GM18505 (cell line): ENCODE data around the gene ATP9A.
A peak's percentile ranks its signal among the peaks of the same experiment; 100 is the strongest.

ENCODE experiments used
- ATAC-seq: cut with Tn5 transposase; IDR thresholded peaks from one replicate; pipeline ENCODE4 v1.9.1; 2021; ENCODE audit not compliant: unreplicated experiment
- POLR2A ChIP-seq: IDR thresholded peaks from 4 replicates; pipeline ENCODE4 v1.6.1; 2011; ENCODE audit warnings: borderline replicate concordance; ENCODE audit not compliant: insufficient read depth, insufficient read length; ENCODE audit errors: extremely low read depth

ATP9A gene

GRCh38 chr20:51631011-51631950 lies 136.9 kb downstream of the ATP9A start:
- no peak for ATAC-seq
- TF ChIP-seq POLR2A = no peak

- ATAC-seq = no peak
- TF ChIP-seq POLR2A = no peak
These were observed 138.7 kb downstream of the ATP9A start for GRCh38 chr20:51629399-51630058.

GRCh38 chr20:51628533-51629398 lies 139.4 kb downstream of the ATP9A start:
- no peak for TF ChIP-seq POLR2A
- no peak for ATAC-seq

GRCh38 chr20:51627586-51627985 lies 140.6 kb downstream of the ATP9A start:
- no peak for TF ChIP-seq POLR2A
- ATAC-seq = no peak

GRCh38 chr20:51625105-51625504 lies 143.1 kb downstream of the ATP9A start:
- TF ChIP-seq POLR2A = no peak
- no peak for ATAC-seq

GRCh38 chr20:51624157-51624731 lies 143.9 kb downstream of the ATP9A start:
- ATAC-seq = peak; percentile 62
- TF ChIP-seq POLR2A = no peak

GRCh38 chr20:51623255-51623654 lies 144.9 kb downstream of the ATP9A start:
- TF ChIP-seq POLR2A = no peak
- no peak for ATAC-seq

GRCh38 chr20:51622004-51622874 lies 146.0 kb downstream of the ATP9A start:
- TF ChIP-seq POLR2A = no peak
- ATAC-seq = no peak

GRCh38 chr20:51620432-51620831 lies 147.8 kb downstream of the ATP9A start:
- no peak for ATAC-seq
- no peak for TF ChIP-seq POLR2A

GRCh38 chr20:51616060-51616459 lies 152.1 kb downstream of the ATP9A start:
- TF ChIP-seq POLR2A = no peak
- ATAC-seq = no peak

GRCh38 chr20:51614687-51615086 lies 153.5 kb downstream of the ATP9A start:
- TF ChIP-seq POLR2A = no peak
- no peak for ATAC-seq

- no peak for ATAC-seq
- no peak for TF ChIP-seq POLR2A
These were observed 154.6 kb downstream of the ATP9A start for GRCh38 chr20:51613580-51613979.

- no peak for ATAC-seq
- TF ChIP-seq POLR2A = no peak
These were observed 155.3 kb downstream of the ATP9A start for GRCh38 chr20:51612896-51613295.

- TF ChIP-seq POLR2A = no peak
- ATAC-seq = no peak
These were observed 156.6 kb downstream of the ATP9A start for GRCh38 chr20:51611625-51611890.
